A673 (cell line): ENCODE measurements around the gene DNAJC2. TPM values are rescaled to one million over a fixed set of nuclear protein-coding genes. Genes with fewer than 3 reads are reported as not detected.

ENCODE experiments used
- BruUV-seq: library from RNA; stranded (reverse); fragments of 400-500 nt; replicated peaks from 2 replicates; lab custom pipeline; 2021; lab: Mats Ljungman, UMichigan
- CTCF ChIA-PET: fragments of 300-600 bp; sonication (Branson Sonifier 250); formaldehyde crosslinking; loops from one replicate; lab custom pipeline; 2022; ENCODE audit warnings: antibody characterized with exemption; lab: Charles Lee
- POLR2A ChIA-PET: fragments of 300-600 bp; sonication (Branson Sonifier 250); formaldehyde crosslinking; loops from one replicate; lab custom pipeline; 2022; ENCODE audit warnings: antibody characterized with exemption; ENCODE audit not compliant: low non-redundant PET; lab: Charles Lee
- DNase-seq: peaks from one replicate; pipeline ENCODE4 v3.0.0-alpha.2; 2015; ENCODE audit warnings: low spot score
- H3K27ac ChIP-seq: fragments of 200-600 bp; sonication (generic); 2 replicates; pipeline ENCODE4 v1.5.1; 2016; ENCODE audit warnings: mixed run types, low read depth, mild to moderate bottlenecking, mixed read lengths, antibody characterized with exemption, low read length; ENCODE audit not compliant: poor library complexity, severe bottlenecking
- H3K27me3 ChIP-seq: fragments of 200-600 bp; sonication (generic); replicated peaks from 2 replicates; pipeline ENCODE4 v1.6.1; 2017; ENCODE audit warnings: mixed run types, low read depth, mild to moderate bottlenecking, mixed read lengths, antibody characterized with exemption, low read length; ENCODE audit not compliant: insufficient read depth, poor library complexity
- H3K36me3 ChIP-seq: fragments of 200-600 bp; sonication (generic); 2 replicates; pipeline ENCODE4 v1.6.1; 2016; ENCODE audit warnings: mixed run types, mild to moderate bottlenecking, mixed read lengths, antibody characterized with exemption, low read length; ENCODE audit not compliant: insufficient read depth, poor library complexity, severe bottlenecking
- H3K4me1 ChIP-seq: fragments of 200-600 bp; sonication (generic); 2 replicates; pipeline ENCODE4 v1.6.1; 2017; ENCODE audit warnings: mixed run types, mild to moderate bottlenecking, mixed read lengths, antibody characterized with exemption, low read length; ENCODE audit not compliant: insufficient read depth, poor library complexity, severe bottlenecking
- H3K4me3 ChIP-seq: fragments of 200-600 bp; sonication (generic); 2 replicates; pipeline ENCODE4 v1.5.1; 2016; ENCODE audit warnings: low read depth, mixed run types, mild to moderate bottlenecking, mixed read lengths, low read length; ENCODE audit not compliant: poor library complexity, severe bottlenecking
- H3K9me3 ChIP-seq: fragments of 200-600 bp; sonication (generic); 2 replicates; pipeline ENCODE4 v1.6.1; 2016; ENCODE audit warnings: mixed run types, low read depth, mild to moderate bottlenecking, mixed read lengths, antibody characterized with exemption, low read length; ENCODE audit not compliant: poor library complexity, severe bottlenecking
- EZH2 ChIP-seq: fragments of 200-600 bp; sonication (generic); IDR thresholded peaks from 2 replicates; pipeline ENCODE4 v1.6.1; 2017; ENCODE audit warnings: borderline replicate concordance, low read depth, mild to moderate bottlenecking, mixed read lengths, antibody characterized with exemption, low read length; ENCODE audit not compliant: poor library complexity, severe bottlenecking
- intact Hi-C: fragments of 100-400 bp; cut with micrococcal nuclease; formaldehyde crosslinking; loops from one replicate; pipeline ENCODE4 v1.10.0; 2022; ENCODE audit not compliant: unreplicated experiment
- total RNA-seq: library from RNA; stranded (reverse); gene quantifications from 2 replicates; pipeline ENCODE4 v1.2.3, GENCODE V29; 2021
- TF ChIP-seq, protein P1 (sequence below): fragments of 300-800, 200-600 bp; sonication (generic); conservative IDR thresholded peaks from 2 replicates; pipeline ENCODE4 v1.5.1; 2017; ENCODE audit warnings: low read depth, mild to moderate bottlenecking, antibody characterized with exemption, low read length, moderate library complexity, mixed read lengths

The DNAJC2 gene
- total RNA-seq, 1 experiment from 2014 or later, result 76.8 TPM

- no TSS peak for BruUV-seq
- no peak for TF ChIP-seq EZH2
- TF ChIP-seq, protein P1, sequence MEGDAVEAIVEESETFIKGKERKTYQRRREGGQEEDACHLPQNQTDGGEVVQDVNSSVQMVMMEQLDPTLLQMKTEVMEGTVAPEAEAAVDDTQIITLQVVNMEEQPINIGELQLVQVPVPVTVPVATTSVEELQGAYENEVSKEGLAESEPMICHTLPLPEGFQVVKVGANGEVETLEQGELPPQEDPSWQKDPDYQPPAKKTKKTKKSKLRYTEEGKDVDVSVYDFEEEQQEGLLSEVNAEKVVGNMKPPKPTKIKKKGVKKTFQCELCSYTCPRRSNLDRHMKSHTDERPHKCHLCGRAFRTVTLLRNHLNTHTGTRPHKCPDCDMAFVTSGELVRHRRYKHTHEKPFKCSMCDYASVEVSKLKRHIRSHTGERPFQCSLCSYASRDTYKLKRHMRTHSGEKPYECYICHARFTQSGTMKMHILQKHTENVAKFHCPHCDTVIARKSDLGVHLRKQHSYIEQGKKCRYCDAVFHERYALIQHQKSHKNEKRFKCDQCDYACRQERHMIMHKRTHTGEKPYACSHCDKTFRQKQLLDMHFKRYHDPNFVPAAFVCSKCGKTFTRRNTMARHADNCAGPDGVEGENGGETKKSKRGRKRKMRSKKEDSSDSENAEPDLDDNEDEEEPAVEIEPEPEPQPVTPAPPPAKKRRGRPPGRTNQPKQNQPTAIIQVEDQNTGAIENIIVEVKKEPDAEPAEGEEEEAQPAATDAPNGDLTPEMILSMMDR, result no peak
- no peak for DNase-seq
- intact Hi-C loops, result no loop called here
- ChIA-PET CTCF (interaction anchor here (0.6 kb wide), 2 partner anchors 16 to 567 kb away, joined by 4 to 11 read pairs; no protein-coding TSS in a partner anchor), POLR2A (no interaction called here)
- H3K36me3 ChIP-seq, result peaks cover 71% of the 10 kb centered on the region
- H3K4me1 ChIP-seq, result no peaks in the 10 kb centered on the region
- no peak overlapping the region for H3K27ac ChIP-seq
- H3K27me3 ChIP-seq, result no peaks in the 10 kb centered on the region
- no peaks in the 10 kb centered on the region for H3K9me3 ChIP-seq
- no peak overlapping the region for H3K4me3 ChIP-seq
These were observed 18.8 kb downstream of the DNAJC2 start for GRCh38 chr7:103325744-103326143.

DNA sequence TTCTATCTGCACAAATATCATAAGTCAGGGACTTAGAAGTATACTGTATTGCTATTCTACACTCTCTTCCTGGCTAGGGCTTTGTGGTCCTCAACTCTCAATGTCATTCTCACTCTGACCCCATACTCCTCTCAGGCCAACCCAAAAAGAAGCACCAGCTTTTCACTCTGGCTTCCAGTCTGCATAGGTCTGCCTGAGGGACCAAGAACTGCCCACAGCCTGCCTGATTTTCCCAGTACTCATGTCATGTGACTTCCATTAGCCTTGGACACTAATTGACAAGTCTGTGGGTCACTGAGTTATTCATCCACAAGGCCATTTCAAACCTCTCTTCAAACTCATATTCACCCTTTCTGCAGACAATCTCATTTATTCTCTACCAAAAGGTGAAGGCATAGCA is 27.6 kb downstream of the DNAJC2 start:
- Histone ChIP-seq H3K4me1 (no peaks in the 10 kb centered on the region), H3K36me3 (peaks cover 93% of the 10 kb centered on the region), H3K27me3 (no peaks in the 10 kb centered on the region), H3K4me3 (no peak overlapping the region), H3K27ac (no peak overlapping the region), H3K9me3 (no peaks in the 10 kb centered on the region)
- CTCF ChIA-PET, result no interaction called here
- TF ChIP-seq, protein P1, result no peak
- no peak for TF ChIP-seq EZH2
- BruUV-seq, result no TSS peak
- POLR2A ChIA-PET, result no interaction called here
- no peak for DNase-seq
- intact Hi-C loops, result no loop called here

- no TSS peak for BruUV-seq
- Histone ChIP-seq H3K27ac (no peak overlapping the region), H3K4me1 (no peaks in the 10 kb centered on the region), H3K36me3 (peaks cover 93% of the 10 kb centered on the region), H3K27me3 (no peaks in the 10 kb centered on the region), H3K4me3 (no peak overlapping the region), H3K9me3 (no peaks in the 10 kb centered on the region)
- intact Hi-C loops, result no loop called here
- no peak for TF ChIP-seq EZH2
- TF ChIP-seq, protein P1, result no peak
- CTCF ChIA-PET, result no interaction called here
- no peak for DNase-seq
- POLR2A ChIA-PET, result no interaction called here
These were observed 28.1 kb downstream of the DNAJC2 start for GRCh38 chr7:103316380-103316941.
